Upper lobe of left lung (tissue), 6 donors: ENCODE results near the gene GYPA. TPM values are rescaled to one million over a fixed set of nuclear protein-coding genes. Genes with fewer than 3 reads are reported as not detected.

Source experiments
- ATAC-seq, 2 donors: fragments of 200-7000 bp; cut with Tn5 transposase; one replicate each; pipeline ENCODE4 v1.9.1; 2022; ENCODE audit warnings: mild to moderate bottlenecking in 2 of 2, moderate library complexity in 2 of 2; ENCODE audit not compliant: low FRiP score in 2 of 2
- DNase-seq, 2 donors: peaks; one replicate each; pipeline ENCODE4 v3.0.0-alpha.2; 2019 to 2020
- H3K27ac ChIP-seq, 4 donors: fragments of 200-600 bp; sonication (generic); one replicate each; pipeline ENCODE4 v1.5.1; 2016 to 2019
- H3K27me3 ChIP-seq, 4 donors: fragments of 200-600 bp; sonication (generic); one replicate each; pipeline ENCODE4 v1.5.1; 2017 to 2019
- H3K36me3 ChIP-seq, 4 donors: fragments of 200-600 bp; sonication (generic); one replicate each; pipeline ENCODE4 v1.5.1; 2016 to 2019
- H3K4me1 ChIP-seq, 4 donors: fragments of 200-600 bp; sonication (generic); one replicate each; pipeline ENCODE4 v1.5.1; 2018 to 2019
- H3K4me3 ChIP-seq, 4 donors: fragments of 200-600 bp; sonication (generic); one replicate each; pipeline ENCODE4 v1.5.1; 2017 to 2019; ENCODE audit warnings: mild to moderate bottlenecking in 2 of 4, moderate library complexity in 1 of 4
- H3K9me3 ChIP-seq, 4 donors: fragments of 200-600 bp; sonication (generic); one replicate each; pipeline ENCODE4 v1.5.1; 2018 to 2019
- EP300 ChIP-seq, 4 donors: sonication (generic); formaldehyde crosslinking; IDR thresholded peaks; one replicate each; pipeline ENCODE4 v1.5.1; 2017; ENCODE audit warnings: antibody characterized with exemption in 4 of 4, control low read depth in 2 of 4
- POLR2A ChIP-seq, 4 donors: fragments of 450-650 bp; IDR thresholded peaks; one replicate each; pipeline ENCODE4 v1.5.1; 2016 to 2017; ENCODE audit warnings: antibody characterized with exemption in 4 of 4, mild to moderate bottlenecking in 2 of 4
- POLR2AphosphoS5 ChIP-seq, 2 donors: sonication (generic); formaldehyde crosslinking; IDR thresholded peaks; one replicate each; pipeline ENCODE4 v1.5.1; 2017; ENCODE audit warnings: antibody characterized with exemption in 2 of 2
- WGBS, 2 donors: methylation state at CpG; one replicate each; pipeline ENCODE4 v1.1.5; 2017 to 2018; 5-methylcytosine and 5-hydroxymethylcytosine counted together
- total RNA-seq, 6 donors: library from RNA; depleted of rRNA in 4 of 6; stranded (reverse); fragments of >200 nt in 4 of 6; gene quantifications; one replicate each; pipeline versions ENCODE4 v1.1.0 to v1.2.1, GENCODE V29; 2016 to 2021
- TF ChIP-seq, protein P1 (sequence below), 6 experiments: fragments of 450-650 bp in 4 of 6; fragments of 200-600 bp in 2 of 6; sonication (generic) in 2 of 6; IDR thresholded peaks; one replicate each; pipeline ENCODE4 v1.5.1; 2016 to 2019; ENCODE audit warnings: antibody characterized with exemption in 6 of 6
- donor health status: DM: no; HTN: no; CAD: no; lungs with moderate emphysema.
- donor health status: DM: no; HTN: yes; CAD: no; lungs with severe emphysema.

Gene GYPA
- total RNA-seq, 6 donors from 2014 or later = 0.20 to 0.37 TPM; not detected in 4

DNA sequence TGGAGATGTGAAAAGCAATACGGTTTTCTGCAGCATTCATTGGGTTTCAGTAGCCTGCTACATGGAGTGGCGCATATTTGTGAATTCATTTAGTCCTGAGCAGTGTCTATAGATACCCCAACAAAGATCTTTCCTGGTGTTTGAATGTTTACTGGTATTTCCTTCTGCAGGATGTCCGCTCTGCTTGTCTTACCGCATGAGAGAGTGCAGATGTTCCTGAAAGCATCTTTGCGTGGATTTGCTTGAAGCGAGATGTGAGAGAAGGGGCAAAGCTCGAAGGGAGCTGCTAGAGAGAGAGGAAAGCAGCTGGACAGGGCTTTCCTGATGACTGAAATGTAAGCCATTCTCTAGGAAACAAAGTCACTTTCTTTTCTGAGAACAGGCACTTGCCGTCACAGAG lies 40.9 kb upstream of the GYPA start:
- Histone ChIP-seq H3K4me1 (no peaks in the 10 kb centered on the region), H3K9me3 (no peaks in the 10 kb centered on the region), H3K36me3 (no peaks in the 10 kb centered on the region), H3K27me3 (no peaks in the 10 kb centered on the region), H3K4me3 (no peak overlapping the region), H3K27ac (no peak overlapping the region)
- no peak for TF ChIP-seq EP300 (IDR thresholded peaks at IDR 0.05)
- TF ChIP-seq, protein P1, sequence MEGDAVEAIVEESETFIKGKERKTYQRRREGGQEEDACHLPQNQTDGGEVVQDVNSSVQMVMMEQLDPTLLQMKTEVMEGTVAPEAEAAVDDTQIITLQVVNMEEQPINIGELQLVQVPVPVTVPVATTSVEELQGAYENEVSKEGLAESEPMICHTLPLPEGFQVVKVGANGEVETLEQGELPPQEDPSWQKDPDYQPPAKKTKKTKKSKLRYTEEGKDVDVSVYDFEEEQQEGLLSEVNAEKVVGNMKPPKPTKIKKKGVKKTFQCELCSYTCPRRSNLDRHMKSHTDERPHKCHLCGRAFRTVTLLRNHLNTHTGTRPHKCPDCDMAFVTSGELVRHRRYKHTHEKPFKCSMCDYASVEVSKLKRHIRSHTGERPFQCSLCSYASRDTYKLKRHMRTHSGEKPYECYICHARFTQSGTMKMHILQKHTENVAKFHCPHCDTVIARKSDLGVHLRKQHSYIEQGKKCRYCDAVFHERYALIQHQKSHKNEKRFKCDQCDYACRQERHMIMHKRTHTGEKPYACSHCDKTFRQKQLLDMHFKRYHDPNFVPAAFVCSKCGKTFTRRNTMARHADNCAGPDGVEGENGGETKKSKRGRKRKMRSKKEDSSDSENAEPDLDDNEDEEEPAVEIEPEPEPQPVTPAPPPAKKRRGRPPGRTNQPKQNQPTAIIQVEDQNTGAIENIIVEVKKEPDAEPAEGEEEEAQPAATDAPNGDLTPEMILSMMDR (IDR thresholded peaks at IDR 0.05) = no peak
- no peak for TF ChIP-seq POLR2A (IDR thresholded peaks at IDR 0.05)
- no peak for TF ChIP-seq POLR2AphosphoS5 (IDR thresholded peaks at IDR 0.05)
- ATAC-seq = no peak
- DNase-seq = no peak
- 68 to 72% methylated on average over 8 of the region's 8 CpGs for WGBS, 2 donors

DNA sequence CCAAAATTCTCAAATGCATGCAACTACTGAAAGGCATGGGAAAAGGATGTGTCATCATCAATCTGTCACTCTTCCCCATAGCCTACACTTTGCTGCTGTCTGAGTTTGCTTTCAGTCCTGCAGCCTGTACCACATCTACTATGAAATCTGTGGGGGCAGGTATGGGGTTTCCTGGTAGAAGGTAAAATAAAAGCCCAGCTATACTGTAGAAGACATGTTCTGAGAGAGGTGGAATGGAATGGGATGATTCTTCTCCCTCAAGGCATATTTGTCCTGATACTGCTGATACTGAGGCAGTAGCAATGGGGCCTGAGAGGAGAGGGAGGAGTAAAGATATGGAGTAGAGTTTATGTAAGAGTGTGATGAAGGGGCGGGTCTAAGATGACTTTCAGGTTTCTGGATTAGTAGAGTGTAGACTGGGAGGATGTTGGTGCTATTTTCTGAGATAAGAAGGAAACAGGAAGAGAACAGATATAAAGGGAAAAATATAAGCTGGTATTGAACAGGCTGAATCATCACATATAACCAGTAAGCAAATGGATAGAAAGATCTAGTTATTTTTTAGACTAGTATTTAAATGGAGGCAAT lies 38.7 kb upstream of the GYPA start:
- no peak for ATAC-seq
- WGBS, 2 donors = 84 to 90% methylated on average over 1 of the region's 1 CpG
- no peaks in the 10 kb centered on the region for H3K9me3 ChIP-seq
- H3K4me3 ChIP-seq = no peak overlapping the region
- no peaks in the 10 kb centered on the region for H3K4me1 ChIP-seq
- TF ChIP-seq POLR2A (IDR thresholded peaks at IDR 0.05) (no peak), POLR2AphosphoS5 (IDR thresholded peaks at IDR 0.05) (no peak), EP300 (IDR thresholded peaks at IDR 0.05) (no peak)
- TF ChIP-seq, protein P1 (IDR thresholded peaks at IDR 0.05) = no peak
- no peaks in the 10 kb centered on the region for H3K36me3 ChIP-seq
- H3K27me3 ChIP-seq = no peaks in the 10 kb centered on the region
- DNase-seq = no peak
- H3K27ac ChIP-seq = no peak overlapping the region

DNA sequence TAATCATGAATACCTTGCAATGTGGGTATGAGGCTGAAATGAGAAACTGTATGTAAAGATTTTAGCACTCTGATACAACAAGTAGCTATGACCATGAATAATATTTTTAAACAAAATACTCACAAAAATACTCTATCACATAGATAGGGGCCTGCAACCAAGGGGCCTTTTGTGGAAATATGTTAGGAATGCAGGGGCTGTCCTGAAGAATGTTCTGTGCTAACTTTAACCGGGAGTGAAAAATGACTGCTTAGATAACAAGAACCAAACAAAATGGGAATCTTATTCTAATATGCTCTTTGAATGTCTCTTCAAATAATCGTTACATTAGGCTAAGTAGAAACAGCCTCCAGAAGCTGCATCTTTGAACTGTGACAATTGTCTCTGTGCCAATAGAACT lies 37.9 kb upstream of the GYPA start:
- Histone ChIP-seq H3K9me3 (no peaks in the 10 kb centered on the region), H3K27ac (no peak overlapping the region), H3K4me1 (no peaks in the 10 kb centered on the region), H3K27me3 (no peaks in the 10 kb centered on the region), H3K4me3 (no peak overlapping the region), H3K36me3 (no peaks in the 10 kb centered on the region)
- 43 to 44% methylated on average over 2 of the region's 2 CpGs for WGBS, 2 donors
- DNase-seq (no peak), ATAC-seq (no peak)
- no peak for TF ChIP-seq POLR2AphosphoS5 (IDR thresholded peaks at IDR 0.05)
- no peak for TF ChIP-seq POLR2A (IDR thresholded peaks at IDR 0.05)
- no peak for TF ChIP-seq EP300 (IDR thresholded peaks at IDR 0.05)
- TF ChIP-seq, protein P1 (IDR thresholded peaks at IDR 0.05) = no peak

DNA sequence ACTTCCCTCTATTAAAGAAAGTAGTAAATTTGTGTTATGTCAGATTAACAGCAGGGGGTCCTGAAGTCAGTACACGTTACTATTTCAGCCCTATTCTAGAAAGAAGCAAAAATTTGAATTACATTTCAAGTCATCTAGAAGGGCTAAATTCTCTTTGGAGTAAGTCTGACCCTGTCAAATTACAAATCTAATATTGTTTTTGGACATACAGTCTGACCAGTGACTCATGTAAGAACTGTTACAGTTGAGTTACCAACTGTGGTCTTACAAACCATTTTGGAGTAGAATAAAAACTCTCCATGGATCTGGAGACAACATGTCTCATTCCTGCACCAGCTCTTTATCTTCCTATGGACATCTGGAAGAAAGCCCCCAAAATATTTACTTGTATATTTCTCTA lies 36.0 kb upstream of the GYPA start:
- H3K4me1 ChIP-seq = no peaks in the 10 kb centered on the region
- no peaks in the 10 kb centered on the region for H3K36me3 ChIP-seq
- H3K27ac ChIP-seq = no peak overlapping the region
- ATAC-seq (no peak), DNase-seq (no peak)
- H3K4me3 ChIP-seq = no peak overlapping the region
- WGBS, 2 donors = 83 to 88% methylated on average over 1 of the region's 1 CpG
- H3K27me3 ChIP-seq = no peaks in the 10 kb centered on the region
- no peaks in the 10 kb centered on the region for H3K9me3 ChIP-seq
- TF ChIP-seq, protein P1 (IDR thresholded peaks at IDR 0.05) = no peak
- TF ChIP-seq POLR2A (IDR thresholded peaks at IDR 0.05) (no peak), EP300 (IDR thresholded peaks at IDR 0.05) (no peak)

DNA sequence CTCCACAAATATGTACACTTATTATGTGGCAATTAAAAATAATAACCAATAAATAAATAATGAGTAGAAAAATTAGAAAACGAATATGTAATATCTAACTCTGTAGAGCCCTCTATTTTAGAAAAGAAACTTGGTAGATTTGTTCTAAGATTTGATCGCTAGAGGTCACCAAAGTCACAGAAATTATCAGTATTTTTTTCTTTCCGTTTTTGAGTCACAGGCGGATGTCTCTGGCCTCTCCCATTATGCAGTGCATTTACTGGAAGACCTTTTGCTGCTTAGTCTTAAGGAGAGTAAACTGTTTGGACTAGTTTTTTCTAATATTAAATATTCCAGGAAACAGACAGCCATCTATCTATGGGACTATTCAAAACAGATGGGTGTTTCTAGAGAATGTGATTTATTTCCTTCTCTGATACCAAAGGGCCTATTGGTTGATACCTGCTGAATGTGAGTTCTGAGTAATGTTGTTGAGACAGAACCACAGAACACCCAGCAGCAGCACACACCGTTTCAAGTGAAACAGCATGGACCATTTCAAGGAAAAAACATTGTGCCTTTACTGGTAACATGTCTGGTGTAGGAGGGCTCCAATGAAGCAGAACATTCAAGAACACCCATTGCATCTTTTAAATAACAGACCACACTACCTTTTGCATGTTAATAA lies 34.0 kb upstream of the GYPA start:
- no peaks in the 10 kb centered on the region for H3K9me3 ChIP-seq
- H3K4me3 ChIP-seq = no peak overlapping the region
- DNase-seq = no peak
- peak; percentile 22 to 76 for ATAC-seq
- no peaks in the 10 kb centered on the region for H3K36me3 ChIP-seq
- H3K27me3 ChIP-seq = no peaks in the 10 kb centered on the region
- H3K27ac ChIP-seq = no peak overlapping the region
- no peak for TF ChIP-seq POLR2A (IDR thresholded peaks at IDR 0.05)
- TF ChIP-seq EP300 (IDR thresholded peaks at IDR 0.05) = peak in 1 of 4 donors; percentile 17
- TF ChIP-seq, protein P1 (IDR thresholded peaks at IDR 0.05) = peak in 4 of 6 experiments; percentile 30 to 59 (median 42)
- WGBS, 2 donors = 1 to 5% methylated on average over 5 of the region's 5 CpGs
- H3K4me1 ChIP-seq = no peaks in the 10 kb centered on the region
